ENCODE data around the gene FRMPD2. TPM values are rescaled to one million over a fixed set of nuclear protein-coding genes. Genes with fewer than 3 reads are reported as not detected.

The FRMPD2 gene, protein sequence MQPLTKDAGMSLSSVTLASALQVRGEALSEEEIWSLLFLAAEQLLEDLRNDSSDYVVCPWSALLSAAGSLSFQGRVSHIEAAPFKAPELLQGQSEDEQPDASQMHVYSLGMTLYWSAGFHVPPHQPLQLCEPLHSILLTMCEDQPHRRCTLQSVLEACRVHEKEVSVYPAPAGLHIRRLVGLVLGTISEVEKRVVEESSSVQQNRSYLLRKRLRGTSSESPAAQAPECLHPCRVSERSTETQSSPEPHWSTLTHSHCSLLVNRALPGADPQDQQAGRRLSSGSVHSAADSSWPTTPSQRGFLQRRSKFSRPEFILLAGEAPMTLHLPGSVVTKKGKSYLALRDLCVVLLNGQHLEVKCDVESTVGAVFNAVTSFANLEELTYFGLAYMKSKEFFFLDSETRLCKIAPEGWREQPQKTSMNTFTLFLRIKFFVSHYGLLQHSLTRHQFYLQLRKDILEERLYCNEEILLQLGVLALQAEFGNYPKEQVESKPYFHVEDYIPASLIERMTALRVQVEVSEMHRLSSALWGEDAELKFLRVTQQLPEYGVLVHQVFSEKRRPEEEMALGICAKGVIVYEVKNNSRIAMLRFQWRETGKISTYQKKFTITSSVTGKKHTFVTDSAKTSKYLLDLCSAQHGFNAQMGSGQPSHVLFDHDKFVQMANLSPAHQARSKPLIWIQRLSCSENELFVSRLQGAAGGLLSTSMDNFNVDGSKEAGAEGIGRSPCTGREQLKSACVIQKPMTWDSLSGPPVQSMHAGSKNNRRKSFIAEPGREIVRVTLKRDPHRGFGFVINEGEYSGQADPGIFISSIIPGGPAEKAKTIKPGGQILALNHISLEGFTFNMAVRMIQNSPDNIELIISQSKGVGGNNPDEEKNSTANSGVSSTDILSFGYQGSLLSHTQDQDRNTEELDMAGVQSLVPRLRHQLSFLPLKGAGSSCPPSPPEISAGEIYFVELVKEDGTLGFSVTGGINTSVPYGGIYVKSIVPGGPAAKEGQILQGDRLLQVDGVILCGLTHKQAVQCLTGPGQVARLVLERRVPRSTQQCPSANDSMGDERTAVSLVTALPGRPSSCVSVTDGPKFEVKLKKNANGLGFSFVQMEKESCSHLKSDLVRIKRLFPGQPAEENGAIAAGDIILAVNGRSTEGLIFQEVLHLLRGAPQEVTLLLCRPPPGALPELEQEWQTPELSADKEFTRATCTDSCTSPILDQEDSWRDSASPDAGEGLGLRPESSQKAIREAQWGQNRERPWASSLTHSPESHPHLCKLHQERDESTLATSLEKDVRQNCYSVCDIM (N-terminal part only)
- total RNA-seq, result under 0.01 and 0.28 TPM in 2 replicates

GRCh38 chr10:48274636-48275035 lies at the start of gene FRMPD2:
Gene FRMPD2 (minus strand): TSS chr10:48274696. CDS start chr10:48274567, 129 bp downstream.
- DNase-seq, result no peak

DNA sequence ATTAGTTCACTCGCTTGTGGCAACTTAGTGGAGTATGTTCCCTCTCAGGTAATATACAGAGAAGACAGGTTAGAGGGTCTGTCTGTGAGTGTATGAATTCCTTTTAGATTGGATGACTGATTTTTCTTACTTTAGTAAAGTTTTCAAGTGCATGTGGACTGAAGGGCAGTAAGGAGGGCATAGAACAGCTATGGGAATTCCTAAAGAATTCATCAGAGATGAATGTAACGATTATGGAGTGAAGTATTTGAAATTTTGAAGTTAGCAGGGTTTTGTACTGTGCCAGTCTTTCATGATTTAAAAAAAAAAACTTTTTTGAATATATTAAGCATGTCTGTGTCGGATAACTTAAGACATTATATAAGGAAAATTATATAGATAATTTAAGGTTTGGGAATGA lies 47.5 kb upstream of the FRMPD2 start:
- no peak for DNase-seq

DNA sequence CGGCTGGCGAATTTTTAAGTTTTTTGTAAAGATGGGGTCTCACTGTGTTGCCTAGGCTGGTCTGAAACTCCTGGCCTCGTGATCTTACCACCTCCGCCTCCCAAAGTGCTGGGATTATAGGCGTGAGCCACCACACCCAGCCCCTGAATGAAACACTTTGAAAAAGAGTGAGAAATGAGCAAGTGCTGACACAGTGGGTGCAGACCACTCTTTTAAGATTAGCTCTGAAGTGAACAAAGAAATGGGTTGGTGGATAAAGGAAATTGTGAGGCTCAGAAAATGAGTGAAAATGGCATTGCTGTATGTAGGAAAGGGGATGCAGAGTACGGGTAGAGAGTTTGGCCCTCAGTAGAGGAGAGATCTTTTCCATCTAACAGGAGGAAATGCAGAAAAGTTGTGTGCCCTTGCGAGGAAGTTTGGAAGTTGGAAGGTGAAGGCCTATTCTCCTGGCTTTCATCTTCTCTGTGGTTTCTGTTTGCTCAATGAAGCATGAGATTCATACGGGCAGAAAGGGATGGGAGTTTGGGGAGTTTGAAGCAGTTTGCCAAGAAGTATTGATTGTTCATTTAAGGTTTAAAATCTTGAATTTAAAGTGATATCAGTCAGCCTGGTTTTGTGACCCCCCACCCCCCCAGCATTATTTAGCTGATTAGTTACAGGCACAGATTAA lies 43.0 kb upstream of the FRMPD2 start:
- no peak for DNase-seq

DNA sequence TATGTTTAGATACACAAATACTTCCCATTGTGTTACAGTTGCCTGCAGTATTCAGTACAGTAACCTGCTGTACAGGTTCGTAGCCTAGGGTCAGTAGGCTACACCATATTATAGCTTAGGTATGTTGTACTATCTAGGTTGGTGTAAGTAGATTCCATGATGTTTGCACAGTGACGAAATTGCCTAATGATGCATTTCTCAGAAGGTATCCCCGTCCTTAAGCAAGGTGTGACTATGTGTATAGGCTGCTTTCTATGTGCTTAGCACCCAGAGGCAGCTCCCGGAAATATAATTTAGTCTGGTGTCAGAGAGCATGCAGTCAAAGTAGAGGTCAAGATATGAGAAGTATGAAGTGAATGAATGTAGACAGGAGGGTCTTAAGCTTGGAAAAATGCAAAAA lies 41.7 kb upstream of the FRMPD2 start:
- no peak for DNase-seq

- no peak for DNase-seq
Measured at GRCh38 chr10:48314107-48314506, 39.6 kb upstream of the FRMPD2 start.

DNA sequence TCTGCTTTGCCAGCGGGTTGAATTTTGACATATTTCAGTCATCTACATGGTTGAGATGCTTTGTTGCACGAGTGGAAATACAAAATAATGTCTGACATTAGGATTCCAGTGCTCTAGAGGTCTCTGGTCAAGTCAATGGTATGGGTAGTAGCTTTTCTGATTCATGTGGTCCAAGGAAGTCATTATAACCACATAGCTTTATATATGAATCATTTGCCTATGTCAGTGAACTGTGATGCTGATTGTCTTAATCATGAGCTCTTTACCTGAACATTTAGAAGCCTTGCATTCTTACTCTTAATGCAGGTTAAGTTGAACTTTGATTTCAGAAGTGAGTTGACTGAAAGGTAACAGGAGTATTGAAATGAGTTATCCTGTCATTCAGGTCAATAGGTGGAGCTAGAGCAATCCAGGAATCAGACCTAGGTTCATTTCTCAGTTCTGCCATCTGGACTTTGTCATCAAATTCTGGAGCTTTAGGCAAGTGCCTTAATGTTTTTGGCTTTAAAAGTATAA lies 35.3 kb upstream of the FRMPD2 start:
- peak; percentile 46 for DNase-seq

DNA sequence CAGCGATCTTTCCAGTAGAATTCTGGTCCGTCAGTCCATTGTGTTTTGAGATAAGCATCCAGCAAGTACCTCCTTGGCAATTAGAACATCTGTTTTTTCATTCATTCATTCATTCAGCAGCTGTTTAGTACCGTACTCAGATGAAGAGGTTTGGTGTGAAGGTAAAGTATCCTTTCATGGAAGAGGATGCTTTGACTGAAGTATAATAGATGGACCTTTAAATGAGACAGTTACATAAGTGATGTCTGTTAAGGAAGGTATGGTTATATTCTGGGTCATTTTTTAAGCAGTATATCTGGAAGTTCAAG lies 33.2 kb upstream of the FRMPD2 start:
- peak; percentile 20 for DNase-seq

DNA sequence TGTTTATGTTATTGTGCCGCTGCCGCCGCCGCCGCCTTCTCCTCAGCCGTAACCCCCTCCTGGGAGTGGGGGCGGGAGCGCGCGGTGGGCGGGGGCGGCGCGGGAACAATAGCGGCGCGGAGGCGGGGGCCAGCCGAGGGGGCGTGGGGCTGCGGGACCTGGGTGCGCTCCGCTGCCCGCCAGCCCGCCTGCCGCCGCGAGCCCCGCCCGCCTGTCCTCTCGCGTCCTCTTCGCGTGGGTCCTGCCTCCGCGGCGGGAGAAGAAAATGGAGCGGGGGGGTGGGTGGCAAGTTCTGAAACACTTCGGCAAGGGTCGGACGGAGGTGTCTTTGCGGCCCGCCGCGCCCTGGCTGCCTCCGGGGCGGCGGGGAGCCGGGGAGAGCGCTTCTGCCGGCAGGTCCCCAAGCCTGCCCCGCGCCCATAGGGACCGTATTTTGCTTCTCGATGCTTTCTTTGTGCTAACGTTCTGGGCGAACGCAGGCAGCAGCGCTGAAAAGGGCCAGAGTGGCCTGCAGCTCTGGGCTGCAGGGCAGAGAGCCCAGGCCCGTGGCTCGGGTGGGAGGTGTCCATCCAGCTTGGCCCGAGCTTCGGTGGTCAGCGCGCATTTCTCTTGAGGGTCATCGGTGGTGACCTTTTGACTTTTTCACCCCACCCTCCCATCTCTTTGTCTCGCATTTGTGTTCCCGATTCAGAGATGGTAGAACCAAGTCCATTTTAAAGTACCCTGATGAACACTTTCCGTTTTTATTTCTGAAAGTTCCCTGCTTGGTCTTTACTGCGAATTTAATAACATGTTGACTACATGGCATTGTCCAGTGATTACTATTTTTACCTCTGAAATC lies 32.6 kb upstream of the FRMPD2 start:
- peak; percentile 74 for DNase-seq

- DNase-seq, result peak; percentile 89
Measured at GRCh38 chr10:48306265-48306869, 31.9 kb upstream of the FRMPD2 start, which contains the start of gene MAPK8. Gene MAPK8 (plus strand): TSS chr10:48306677. CDS start chr10:48401661, 94,984 bp downstream.

- no peak for DNase-seq
Measured at GRCh38 chr10:48305905-48306264, 31.4 kb upstream of the FRMPD2 start.

GRCh38 chr10:48302515-48303476 lies 28.3 kb upstream of the FRMPD2 start:
- no peak for DNase-seq

DNA sequence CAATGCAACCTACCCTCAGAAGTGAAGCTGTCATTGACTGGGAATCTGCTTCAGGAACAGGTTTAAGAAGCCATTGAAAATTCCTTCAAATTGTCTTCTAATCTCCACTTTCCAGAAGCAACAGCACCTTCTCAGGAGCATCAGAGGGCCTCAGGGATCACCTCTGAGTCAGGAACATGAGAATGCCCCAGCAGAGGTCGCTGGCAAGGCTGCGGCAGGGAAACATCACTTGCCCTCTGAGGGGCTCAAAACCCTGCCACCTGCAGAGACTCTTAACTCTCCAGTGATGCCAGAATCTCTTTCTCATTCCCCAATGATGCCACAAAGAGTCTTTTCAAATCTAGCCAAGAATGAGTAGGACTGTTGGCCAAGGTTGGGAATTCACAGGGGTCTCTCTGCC lies 26.1 kb upstream of the FRMPD2 start:
- no peak for DNase-seq

DNA sequence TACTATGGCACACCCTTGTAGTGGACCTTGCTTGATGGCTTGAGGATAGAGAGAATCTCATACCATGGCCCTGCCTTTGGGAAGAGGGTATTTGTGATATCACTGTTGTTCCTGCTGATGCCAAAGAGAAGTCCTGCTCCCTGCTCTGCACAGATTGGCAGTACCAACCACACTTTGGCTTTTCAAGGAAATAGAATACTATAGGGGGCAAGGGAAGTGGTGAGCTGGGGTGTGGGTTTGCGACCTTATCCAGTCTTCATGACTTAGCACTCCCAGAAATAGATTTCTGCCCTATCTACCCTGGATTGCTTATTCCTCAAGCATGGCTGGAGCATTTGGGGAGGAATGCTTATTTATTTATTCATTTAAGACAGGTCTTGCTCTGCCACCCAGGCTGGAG lies 25.2 kb upstream of the FRMPD2 start:
- no peak for DNase-seq

DNA sequence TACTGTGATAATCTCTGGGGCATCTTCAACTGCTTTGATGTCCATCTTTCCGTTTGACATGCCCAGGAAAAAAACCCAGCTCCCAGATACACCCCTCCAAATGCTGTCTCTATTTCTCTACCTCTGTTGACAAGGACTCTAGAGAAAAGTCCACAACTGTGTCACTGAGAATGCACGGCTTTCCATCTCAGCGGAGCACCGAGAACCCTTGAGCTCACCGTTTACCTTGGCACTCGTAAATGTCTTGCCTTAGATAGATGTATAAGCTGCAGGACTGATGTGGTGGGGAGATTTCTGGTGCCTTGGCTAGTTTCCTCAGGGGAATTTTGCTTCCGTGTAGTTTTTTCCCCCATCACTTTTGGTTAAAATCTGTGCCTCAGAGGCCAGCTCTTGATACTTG lies 24.6 kb upstream of the FRMPD2 start:
- DNase-seq, result no peak

DNA sequence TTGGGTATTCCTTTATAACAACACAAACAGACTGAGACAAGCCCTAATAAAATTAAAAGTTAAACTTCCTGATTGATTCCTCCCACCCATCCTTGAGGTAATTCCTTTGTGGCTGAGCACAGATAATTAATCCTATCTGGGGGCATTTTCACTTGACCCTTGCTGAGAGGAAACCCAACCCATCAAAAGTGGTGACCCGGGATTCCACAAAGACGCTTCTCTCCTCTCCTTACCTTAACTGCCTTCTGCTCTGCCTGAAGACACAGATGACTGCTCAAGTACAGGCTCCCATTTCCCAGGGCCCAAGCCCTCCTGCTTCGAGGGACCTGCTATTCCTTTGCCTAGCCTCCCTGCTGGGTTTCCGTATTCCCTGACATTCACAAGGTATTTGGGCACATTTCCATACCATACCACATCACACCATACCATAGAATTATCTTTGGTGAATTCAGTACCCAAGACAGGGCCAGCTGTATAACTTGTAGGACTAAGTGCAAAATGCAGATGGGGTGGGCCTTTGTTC lies 22.1 kb upstream of the FRMPD2 start:
- DNase-seq, result no peak

DNA sequence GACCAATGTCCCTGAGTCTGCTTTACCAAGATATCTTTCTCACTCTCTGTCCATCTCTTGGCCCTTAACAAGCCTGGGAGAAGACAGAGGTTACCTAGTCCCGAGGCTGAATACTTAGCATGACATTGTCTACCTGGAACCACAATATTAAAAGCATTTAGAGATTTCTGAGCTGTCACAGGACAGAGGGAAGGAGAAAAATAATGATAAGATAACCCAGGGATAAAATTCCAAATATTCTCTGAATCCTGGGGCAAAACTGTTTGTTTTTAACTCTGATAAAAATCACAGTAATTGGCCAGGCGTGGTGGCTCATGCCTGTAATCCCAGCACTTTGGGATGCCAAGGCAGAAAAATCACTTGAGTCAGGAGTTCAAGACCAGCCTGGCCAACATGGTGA lies 19.9 kb upstream of the FRMPD2 start:
- no peak for DNase-seq

GRCh38 chr10:48292616-48293015 lies 18.1 kb upstream of the FRMPD2 start:
- no peak for DNase-seq

DNA sequence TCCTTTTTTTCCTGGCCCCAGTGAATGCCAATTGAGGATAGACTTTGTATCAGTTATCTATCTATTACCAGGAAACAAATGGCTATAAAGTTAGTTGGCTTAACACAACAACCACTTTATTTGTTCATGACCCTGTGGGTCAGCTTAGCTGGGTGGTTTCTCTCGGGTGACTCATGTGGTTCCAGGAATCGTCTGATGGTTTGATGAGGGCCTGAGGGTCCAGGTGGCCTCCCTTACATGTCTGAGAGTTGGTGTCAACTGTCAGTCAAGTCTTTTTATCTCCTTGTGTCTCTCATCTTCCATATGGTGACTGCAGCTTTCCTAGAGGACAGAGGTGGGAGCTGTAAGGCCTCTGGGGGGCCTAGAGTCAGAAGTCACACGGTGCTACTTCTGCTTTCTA lies 16.7 kb upstream of the FRMPD2 start:
- DNase-seq, result no peak

- no peak for DNase-seq
Measured at GRCh38 chr10:48290286-48290685, 15.8 kb upstream of the FRMPD2 start.
